ENCODE measurements around the gene ZCCHC14.
"Not testable (repeated sequence)": the region's sequence is repeated elsewhere in the genome, so short reads cannot be mapped to it uniquely, and the experiment has no call there.

ZCCHC14 gene

DNA sequence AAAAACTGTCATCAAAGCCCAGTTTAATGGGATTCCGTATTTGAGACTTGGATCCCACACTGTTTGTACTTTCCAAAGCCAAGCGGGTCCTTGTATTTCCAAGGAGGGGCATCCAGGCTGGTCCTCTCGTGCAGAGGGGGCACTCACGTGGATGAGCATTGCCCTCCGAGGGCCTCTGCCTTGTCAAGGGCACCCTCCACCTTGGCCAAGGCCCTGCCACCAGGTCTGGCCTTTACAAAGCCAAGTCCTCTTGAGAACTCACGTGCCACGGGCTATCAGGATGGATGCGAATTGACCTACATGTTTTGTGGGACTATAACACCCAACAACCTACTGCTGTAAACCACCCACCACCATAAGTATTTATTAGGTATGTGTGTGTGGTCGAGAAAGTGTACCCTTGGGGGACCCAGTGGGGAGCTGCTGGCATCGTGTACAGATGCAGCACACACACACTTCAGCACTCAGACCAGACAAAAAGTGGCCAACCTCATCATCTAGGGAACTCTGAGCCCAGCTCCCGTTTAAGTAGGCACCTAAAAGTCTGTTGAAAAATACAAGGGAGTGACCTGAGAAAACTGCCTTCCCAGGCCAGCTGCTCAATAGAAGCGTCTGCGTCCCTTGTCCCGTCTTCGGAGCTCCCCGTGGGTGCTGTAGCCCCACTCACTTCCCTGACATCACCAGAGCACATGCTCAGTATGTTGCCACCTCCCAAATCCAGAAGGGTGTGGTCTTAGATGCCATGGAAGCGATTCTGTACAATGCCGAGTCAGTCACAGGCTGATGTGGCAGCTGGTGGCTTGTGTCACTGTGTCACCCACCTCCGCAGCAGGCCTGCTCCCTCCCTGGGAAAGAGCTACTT, 87.8 kb downstream of the ZCCHC14 start:
- FAIRE-seq, result no peak

DNA sequence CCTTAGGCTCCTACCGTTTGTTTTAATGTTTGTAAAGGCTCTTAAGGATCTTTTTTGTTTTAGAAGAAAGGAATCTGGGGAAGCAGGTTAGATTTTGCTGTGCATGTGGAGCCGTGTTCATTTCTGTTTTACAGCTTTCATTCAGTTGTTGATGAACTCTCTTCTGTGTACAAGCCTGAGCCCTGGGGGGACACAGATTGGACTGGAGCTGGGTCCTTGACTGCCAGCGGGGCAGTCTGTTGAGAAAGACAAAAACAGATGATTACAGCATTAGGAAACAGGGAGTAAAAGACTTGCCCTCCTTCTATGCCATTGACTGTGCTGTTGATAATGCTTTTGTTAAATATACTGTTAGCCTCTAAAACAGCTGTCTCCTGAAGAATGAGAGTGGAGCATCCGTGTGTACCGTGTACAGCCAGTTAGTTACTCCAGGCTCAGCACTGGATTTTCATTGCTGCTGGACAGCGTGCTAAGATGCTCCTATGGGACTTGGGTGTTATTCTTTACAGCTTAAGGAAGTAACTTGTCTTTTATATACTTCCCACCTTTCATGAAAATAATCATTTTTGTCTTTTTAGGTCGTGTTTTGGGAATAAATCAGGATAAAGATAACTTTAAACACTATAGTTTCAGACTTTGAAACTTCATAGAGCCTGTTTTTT, 97.5 kb downstream of the ZCCHC14 start:
- no peak for FAIRE-seq

DNA sequence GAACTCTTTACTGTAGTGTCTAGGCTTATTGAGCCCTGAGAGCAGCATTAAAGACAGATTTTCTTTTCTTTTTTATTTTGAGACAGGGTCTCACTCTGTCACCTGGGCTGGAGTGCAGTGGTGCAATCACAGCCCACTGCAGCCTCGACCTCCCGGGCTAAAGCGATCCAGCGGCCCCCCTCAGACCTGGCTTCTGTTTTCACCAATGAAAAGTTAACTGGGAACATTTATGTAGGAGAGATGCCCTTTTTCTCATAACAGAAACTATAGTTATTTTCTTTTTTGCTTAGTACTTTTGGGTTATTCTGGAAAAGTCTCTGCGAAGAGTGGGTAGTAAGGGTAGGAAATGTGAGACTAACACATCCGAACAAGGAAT, 99.2 kb downstream of the ZCCHC14 start:
- no peak for FAIRE-seq

DNA sequence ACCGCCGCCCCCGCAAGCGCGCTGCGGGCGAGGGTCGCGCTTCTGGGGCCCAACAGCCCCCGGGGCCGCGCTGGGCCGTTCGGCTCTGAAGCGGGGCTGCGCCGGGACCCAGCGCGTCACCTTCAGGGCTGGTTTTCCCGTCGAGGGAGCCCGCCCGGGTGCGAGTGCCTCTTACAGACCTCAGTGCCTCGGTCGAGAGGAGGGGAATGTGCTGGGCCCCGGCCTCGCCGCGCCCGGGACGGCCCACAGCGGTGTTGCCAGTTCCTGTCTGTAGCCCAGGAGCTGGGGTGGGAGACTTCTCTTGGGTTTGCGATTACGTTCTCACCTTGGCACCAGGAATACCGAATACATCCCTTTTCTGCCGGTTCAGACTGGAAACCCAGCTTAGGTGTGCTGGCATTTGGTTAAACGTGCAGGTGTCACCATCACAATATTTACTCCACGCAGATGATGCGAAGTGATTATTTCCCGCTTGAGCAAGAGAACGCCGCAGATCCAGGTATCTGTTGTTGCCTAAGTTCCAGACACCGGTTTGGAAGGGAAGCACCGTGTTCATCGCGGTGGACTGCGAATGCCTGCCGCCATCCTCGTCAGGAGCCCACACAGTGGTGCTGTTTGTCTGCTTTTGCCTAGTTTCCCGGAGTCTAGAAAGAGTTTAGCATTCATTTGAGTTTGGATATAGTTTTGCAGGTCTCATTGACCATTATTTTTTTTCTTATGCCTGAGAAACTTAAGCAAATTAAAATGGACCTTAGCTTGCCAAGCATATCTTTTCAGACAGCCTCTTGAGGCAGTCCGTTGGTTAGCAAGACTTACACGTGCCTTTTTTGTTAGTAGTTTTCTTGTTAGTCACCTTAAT, 99.8 kb downstream of the ZCCHC14 start:
- no peak for FAIRE-seq

DNA sequence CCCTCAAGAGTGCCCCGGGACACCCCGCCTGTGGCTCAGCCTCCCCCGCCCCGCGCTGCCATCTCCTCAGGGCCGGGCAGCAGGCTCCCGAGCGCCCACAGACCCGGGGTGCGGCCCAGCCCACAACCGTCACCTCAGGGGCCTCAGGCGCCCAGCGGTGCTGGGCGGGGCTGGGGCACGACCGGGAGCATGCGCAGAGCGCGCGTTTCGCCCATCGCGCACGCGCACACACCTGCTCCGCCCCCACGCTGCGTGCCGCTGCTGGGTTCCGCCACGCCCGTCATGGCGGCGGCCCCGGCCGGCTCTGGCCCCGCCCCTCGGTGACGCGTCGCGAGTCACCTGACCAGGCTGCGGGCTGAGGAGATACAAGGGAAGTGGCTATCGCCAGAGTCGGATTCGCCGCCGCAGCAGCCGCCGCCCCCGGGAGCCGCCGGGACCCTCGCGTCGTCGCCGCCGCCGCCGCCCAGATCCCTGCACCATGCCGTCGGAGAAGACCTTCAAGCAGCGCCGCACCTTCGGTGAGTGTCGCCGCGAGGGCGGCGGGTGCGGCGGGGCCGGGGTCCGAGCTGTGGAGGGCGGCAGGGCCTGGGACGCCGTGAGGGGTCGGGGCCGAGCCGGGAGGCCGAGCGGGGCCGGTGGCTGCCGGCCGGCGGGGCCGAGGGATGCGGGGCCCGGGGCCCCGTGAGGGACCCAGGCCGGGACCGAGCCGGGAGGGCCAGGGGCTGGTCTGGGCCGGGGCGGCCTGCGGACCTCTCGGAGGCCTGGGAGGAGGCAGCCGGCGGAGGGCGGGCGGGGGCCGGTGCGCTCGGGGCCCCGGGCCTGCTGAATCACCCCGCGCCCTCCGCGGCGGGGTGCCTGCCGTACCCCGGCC, 100.6 kb downstream of the ZCCHC14 start, which contains the start of gene MAP1LC3B:
TSS of gene MAP1LC3B (plus strand) at position 387 of the 871 bp plus-strand sequence. CDS start at position 479, 92 bp downstream.
- FAIRE-seq, result no peak

DNA sequence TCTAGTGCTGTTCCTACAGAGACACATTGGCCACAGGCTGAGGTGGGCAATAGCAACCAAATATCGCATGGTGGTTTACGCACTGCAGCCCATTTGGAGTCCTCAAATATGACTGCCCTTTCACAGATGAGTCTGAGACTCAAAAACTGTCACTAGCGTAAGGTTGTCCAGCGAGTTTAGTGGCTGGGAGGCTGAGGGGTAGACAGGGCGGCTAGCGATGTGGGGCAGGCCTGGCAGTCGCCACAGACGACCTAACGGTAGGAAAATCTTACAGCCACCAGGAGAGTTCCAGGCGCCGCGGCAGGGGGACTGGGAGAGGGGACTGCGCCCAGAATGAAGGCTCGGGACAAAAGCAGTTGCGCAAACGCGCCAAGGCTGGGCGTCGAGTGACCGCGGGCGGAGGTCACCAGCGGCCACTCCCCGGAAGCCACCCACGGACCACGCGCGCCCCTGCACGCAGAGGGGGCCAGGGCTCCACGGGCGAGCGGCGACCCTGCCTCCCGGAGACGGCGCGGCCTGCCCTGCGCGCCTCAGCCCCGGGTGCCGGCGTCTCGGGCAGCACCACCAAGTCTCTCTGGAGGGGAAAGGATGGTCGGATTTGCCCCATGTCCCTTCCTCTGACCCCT, 101.4 kb downstream of the ZCCHC14 start:
- no peak for FAIRE-seq

DNA sequence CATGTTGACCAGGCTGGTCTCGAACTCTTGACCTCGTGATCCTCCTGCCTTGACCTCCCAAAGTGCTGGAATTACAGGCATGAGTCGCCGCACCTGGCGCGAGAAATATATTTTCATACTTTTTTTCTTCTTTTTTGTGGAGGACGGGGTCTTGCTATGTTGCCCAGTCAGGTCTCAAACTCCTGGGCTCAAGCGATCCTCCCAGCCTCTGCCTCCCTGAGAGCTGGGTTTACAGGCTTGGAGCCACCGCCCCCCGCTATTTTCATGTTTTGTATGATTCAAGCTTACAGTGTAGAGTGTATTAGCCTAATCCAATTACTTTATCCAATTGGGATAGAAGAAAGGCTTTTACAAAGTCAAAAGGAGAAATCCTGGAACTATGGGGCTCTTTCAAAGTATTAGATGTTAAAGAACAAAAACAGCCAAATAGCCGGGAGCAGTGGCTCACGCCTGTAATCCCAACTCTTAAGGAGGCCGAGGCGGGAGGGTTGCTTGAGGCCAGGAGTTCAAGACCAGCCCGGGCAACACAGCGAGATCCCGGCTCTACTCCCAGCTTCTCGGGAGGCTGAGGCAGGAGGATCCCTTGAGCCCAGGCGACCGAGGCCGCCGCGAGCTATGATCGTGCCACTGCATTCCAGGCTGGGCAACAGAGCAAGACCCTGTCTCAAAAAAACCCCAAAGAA, 102.0 kb downstream of the ZCCHC14 start:
- FAIRE-seq, result no peak

DNA sequence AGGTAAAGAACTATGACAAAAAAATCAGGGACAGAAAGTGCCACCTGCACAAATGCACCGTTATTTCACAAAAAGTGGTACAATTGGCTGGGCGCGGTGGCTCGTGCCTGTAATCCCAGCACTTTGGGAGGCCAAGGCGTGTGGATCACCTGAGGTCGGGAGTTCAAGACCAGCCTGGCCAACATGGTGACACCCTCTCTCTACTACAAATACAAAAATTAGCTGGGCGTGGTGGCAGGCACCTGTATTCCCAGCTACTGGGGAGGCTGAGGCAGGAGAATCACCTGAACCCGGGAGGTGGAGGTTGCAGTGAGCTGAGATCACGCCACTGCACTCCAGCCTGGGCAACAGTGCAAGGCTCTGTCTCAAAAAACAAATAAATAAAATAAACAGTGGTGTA, 102.9 kb downstream of the ZCCHC14 start:
- FAIRE-seq, result not testable (repeated sequence)

DNA sequence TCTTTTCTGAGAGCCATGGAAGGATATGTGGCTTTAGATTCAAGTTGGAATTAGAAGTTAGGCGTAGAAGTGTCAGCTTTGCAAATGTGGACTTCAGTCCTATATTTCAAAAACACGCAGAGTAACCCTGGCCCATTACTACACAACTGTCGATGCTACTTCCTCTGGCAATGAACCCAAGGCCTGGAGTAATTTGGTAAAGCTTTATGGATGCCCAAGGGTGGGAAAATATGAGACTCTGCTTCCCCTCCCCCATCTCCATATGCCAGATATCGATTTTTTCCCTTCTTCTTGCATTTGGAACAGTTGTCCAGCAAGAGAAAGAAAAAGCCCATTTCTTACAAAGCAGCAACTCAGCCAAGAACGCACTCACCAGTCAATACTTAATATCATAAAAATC, 103.6 kb downstream of the ZCCHC14 start:
- no peak for FAIRE-seq

DNA sequence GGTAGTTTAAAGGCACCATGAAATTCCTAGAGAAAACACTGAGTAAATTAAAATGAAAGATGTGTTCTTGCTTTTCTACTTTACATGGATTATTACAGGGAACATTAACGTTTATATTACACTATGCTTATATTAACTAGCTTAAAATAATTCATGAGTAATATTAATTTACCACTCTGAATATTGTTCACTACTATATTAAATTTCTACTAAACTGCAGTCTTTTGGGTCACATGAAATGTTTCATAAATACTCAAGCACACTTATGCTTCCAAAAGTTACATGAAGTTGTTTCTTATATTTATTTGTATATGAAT, 104.0 kb downstream of the ZCCHC14 start:
- no peak for FAIRE-seq

DNA sequence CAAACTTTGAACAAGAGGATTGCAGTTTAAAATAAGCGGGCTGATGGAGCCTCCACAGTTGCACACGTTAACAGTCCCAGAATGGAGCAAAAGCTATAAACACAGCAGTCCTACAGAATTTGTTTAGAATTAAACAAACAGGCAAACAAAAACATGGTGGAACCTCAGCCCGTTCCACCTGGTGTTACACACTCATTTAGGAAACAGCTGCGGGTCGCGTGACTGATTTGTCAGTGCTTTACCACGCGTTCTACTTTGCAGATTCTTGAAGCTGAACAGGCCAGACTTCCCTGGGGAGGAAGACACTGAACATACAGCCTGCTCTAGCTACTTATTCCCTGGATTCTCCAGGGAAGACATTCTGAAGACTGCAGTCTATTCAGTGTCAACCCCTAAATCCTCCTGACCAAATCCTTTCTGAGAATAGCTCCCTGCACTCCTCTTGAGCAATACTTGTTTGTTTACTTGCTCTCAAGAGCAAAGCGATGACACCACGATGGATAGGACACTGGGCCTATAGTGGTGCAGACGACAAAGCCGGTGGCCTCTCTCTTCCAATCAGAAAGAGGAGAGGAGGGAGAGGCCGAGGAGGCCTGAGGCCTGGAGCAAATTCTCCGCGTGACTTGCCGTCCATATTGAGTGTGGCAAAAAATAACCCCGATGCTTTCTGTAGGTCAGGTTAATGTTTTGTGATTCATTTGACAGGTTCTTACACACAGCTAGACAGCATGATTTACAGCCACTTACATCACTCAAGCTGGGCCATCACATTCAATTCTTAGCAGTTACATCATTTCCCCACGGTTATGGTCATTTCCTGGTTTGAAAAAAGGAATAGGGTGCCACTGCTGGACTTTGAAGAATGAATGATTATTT, 104.6 kb downstream of the ZCCHC14 start:
- FAIRE-seq, result peak; percentile 96

DNA sequence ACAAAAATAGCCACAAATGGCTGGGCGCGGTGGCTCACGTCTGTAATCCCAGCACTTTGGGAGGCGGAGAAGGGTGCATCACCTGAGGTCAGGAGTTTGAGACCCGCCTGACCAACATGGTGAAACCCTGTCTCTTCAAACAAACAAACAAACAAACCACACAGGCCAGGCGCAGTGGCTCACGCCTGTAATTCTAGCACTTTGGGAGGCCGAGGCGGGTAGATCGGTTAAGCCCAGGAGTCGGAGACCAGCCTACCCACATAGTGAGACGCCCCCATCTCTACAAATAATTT, 108.0 kb downstream of the ZCCHC14 start:
- FAIRE-seq, result not testable (repeated sequence)

DNA sequence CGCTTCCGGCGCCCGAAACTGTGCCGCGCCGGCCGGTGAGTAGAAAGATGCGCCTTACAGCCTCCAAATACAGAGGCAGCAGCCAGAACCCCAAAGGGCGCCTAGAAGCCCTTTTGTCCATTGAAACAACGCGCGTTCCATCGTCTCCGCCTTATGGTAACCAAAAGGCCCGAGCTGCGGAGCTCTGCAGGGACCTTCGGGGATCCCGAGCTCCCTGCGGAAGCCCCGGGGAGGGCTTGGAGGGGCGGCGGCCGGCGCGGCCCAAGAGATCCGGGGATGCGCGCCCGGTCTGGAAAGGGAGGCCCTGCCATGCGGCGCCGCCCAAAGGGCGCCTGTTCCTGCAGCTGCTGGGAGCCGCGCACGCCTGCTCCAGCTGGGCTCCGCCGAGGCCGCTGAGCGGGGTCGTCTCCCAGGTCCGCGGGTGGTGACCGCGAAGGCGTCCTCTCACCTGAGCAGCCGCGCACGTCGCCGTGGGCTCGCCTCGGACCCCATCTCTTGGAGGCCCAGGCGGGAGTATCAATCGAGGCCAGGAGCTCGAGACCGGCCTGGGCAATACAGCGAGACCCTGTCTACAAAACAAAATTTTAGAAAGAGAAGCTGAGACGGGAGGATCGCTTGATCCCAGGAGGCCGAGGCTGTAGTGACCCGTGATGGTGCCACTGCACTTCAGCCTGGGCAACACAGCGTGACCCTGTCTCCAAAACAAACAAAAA, 108.5 kb downstream of the ZCCHC14 start:
- FAIRE-seq, result no peak

DNA sequence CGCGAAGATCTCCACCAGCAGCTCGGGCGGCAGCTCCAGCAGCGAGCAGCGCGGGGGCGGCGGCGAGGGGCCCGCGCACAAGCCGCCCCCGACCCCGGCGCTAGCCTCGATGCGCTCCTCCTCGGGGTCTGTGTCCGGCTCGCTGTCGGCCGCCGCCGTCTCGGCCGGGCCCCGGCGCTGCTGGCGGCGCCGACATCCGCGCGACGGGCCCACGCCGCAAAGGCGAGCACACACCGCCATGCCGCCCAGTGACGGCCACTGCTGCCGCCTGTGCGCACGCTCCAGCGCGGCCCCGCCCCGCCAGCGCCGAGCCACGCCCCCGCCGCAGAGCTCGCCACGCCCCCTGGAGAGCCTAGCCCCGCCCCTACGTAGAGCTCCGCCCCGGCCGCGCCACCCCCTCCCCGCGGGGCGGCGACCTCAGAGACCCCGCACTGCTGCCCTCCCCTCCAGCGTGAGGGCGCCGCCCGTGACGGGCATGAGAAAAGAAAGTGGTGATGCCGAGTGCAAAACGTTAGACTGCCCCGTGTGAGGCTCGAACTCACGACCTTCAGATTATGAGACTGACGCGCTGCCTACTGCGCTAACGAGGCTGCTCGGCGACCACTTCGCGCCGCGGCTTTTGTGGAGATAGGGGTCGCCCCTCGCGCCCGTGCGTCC, 109.2 kb downstream of the ZCCHC14 start, which contains the start of gene FBXO31:
TSS of gene FBXO31 (minus strand) at position 272 of the 657 bp plus-strand sequence. CDS start at position 240, 32 bp downstream.
- FAIRE-seq, result no peak

DNA sequence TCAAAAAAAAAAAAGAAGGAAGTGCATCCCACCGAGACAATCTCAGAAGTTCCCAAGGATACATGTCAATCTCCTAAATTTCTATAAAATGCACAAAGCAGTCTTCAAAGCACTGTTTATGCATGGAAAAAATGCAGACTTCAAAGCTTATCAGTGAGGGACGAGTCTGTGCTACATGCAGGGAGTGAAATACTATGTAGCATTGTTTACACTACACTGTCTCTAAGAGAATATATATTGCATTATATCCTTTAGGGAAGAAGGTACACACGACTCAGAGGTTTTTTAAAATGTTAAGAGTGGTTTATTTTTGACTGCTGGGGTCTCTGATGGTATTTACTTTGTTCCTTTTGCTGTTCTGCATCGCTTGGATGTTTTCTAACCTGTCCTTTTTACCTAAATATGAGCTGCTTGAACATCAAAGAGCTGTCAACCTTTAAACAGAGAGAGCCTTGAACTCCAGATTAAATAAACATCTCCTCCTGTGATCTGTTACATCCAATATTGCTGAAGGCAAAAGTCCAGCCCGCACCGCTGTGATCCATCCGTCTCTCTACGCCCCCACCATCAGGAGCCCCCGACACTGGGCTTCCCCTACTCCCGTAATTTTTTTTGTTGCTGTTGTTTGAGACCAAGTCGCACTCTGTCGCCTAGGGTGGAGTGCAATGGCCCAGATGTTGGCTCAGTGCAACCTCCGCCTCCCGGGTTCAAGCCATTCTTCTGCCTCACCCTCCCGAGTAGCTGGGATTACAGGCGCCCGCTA, 110.6 kb downstream of the ZCCHC14 start:
- FAIRE-seq, result no peak

DNA sequence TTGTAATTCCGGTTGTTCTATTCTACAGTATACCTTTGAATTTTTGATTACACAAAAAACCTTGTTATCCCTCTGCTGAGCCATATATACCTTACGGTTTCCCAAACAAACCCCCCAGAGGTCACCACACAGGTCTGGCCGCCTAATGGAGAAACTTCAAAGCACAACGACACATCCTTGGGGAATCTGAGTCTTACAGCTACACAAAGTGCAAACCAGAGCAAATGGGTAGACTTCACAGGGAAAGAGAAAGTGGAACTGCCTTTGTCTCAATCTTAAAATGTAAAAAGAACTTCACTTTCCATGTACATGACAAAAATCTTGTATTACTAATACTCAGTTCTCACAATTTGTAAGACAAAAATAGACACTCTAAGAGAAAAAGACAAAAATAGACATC, 111.9 kb downstream of the ZCCHC14 start:
- FAIRE-seq, result no peak

DNA sequence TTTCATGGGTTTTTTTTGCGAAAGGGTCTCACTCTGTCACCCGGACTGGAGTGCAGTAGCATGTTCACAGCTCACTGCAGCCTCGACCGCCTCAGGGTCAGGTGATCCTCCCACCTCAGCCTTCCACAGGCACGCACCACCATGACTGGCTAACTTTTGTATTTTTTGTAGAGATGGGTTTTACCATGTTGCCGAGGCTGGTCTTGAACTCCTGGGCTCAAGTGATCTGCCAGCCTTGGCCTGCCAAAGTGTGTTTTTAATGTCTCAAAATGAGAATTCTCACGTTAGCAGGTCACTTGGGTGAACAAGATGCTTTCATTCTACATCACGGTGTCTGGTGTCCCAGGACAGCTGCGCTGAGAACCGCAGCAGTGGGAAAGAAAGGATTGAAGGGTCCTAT, 112.4 kb downstream of the ZCCHC14 start:
- no peak for FAIRE-seq

DNA sequence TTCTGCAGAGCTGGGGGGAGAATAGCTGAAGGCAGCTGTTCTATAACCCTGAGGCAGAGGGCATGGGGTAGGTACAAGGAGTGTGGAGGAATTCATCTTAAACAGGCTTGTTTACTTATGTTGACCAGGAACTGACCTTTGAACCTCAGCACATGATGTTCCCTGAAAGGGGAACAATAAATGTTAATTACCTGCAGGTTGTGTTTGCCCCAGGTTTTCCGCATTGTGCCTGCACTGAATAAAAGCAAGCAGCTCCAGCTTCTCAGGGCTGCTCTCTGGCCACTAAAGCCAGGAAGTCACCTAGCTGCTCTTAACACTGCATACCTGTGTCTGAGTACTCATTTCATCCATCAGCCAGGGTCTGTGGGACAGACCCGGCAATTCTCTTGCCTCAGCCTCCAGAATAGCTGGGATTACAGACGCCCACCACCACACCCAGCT, 113.5 kb downstream of the ZCCHC14 start:
- not testable (repeated sequence) for FAIRE-seq
